22Rv1 (cell line): ENCODE data around the gene DPP7.

Source experiments
- CTCF ChIP-seq: fragments of 450-650 bp; IDR thresholded peaks from 2 replicates; pipeline ENCODE4 v1.5.1; 2017; ENCODE audit warnings: mild to moderate bottlenecking
- ZFX ChIP-seq: fragments of 450-650 bp; IDR thresholded peaks from 2 replicates; pipeline ENCODE4 v1.6.1; 2017; ENCODE audit warnings: antibody characterized with exemption, borderline replicate concordance

- TF ChIP-seq CTCF (no peak), ZFX (no peak)
Observed at GRCh38 chr9:137112564-137113384, 1.8 kb downstream of the DPP7 start.
